Heart right ventricle (tissue), 16 donors: ENCODE data around the gene CDC23. TPM values are rescaled to one million over a fixed set of nuclear protein-coding genes. Genes with fewer than 3 reads are reported as not detected.
A peak's percentile ranks its signal among the peaks of the same experiment; 100 is the strongest.
"Not testable (repeated sequence)": the region's sequence is repeated elsewhere in the genome, so short reads cannot be mapped to it uniquely, and the experiment has no call there.

Experiments used
- ATAC-seq, 8 donors: fragments of 200-7000 bp; cut with Tn5 transposase; one replicate each; pipeline ENCODE4 v1.9.1; 2020; ENCODE audit warnings: mild to moderate bottlenecking in 8 of 8, moderate library complexity in 8 of 8, moderate number of reproducible peaks in 1 of 8
- DNase-seq, 2 donors: peaks; one replicate each; pipeline ENCODE4 v3.0.0-alpha.2; 2020
- H3K27ac ChIP-seq, 10 donors: fragments of 200-600 bp; sonication (generic) in 2 of 10; one replicate each; pipeline versions ENCODE4 v1.5.0 to v1.8.0; 2020 to 2022; ENCODE audit warnings: mild to moderate bottlenecking in 3 of 10
- H3K27me3 ChIP-seq, 7 donors: fragments of 200-600 bp; one replicate each; pipeline ENCODE4 v1.8.0; 2021 to 2022; ENCODE audit warnings: mild to moderate bottlenecking in 2 of 7
- H3K36me3 ChIP-seq, 9 donors: fragments of 200-600 bp; sonication (generic) in 1 of 9; one replicate each; pipeline versions ENCODE4 v1.5.0 to v1.8.0; 2020 to 2022; ENCODE audit warnings: mild to moderate bottlenecking in 2 of 9
- H3K4me1 ChIP-seq, 9 donors: fragments of 200-600 bp; sonication (generic) in 1 of 9; one replicate each; pipeline versions ENCODE4 v1.5.0 to v1.8.0; 2020 to 2022; ENCODE audit warnings: mild to moderate bottlenecking in 4 of 9
- H3K4me3 ChIP-seq, 10 donors: fragments of 200-600 bp; sonication (generic) in 2 of 10; one replicate each; pipeline versions ENCODE4 v1.5.0 to v1.8.0; 2020 to 2022; ENCODE audit warnings: mild to moderate bottlenecking in 7 of 10, moderate library complexity in 2 of 10
- H3K9me3 ChIP-seq, 11 donors: fragments of 200-600 bp in 10 of 11; sonication (generic) in 2 of 11; one replicate each; pipeline versions ENCODE4 v1.5.0 to v1.8.0; 2013 to 2022; ENCODE audit warnings: mild to moderate bottlenecking in 2 of 11, control low read depth in 1 of 11, moderate library complexity in 1 of 11
- CTCF ChIP-seq, 9 donors: fragments of 200-600 bp; sonication (generic) in 2 of 9; IDR thresholded peaks; one replicate each; pipeline versions ENCODE4 v1.5.0 to v1.8.0; 2021 to 2022; ENCODE audit warnings: antibody characterized with exemption in 9 of 9, mild to moderate bottlenecking in 5 of 9, moderate library complexity in 1 of 9
- WGBS, 2 donors: extraction: QIAGEN DNeasy Blood & Tissue Kit; methylation state at CpG; one replicate each; pipeline ENCODE4 v1.1.7; 2013; ENCODE audit warnings: inconsistent platforms in 1 of 2; 5-methylcytosine and 5-hydroxymethylcytosine counted together
- intact Hi-C, 10 donors: fragments of 100-400 bp; cut with DNase I; formaldehyde crosslinking; loops; one replicate each; pipeline versions ENCODE4 v1.11.1 to v1.14.2; 2022
- polyA plus RNA-seq, 2 donors: library from polyadenylated mRNA; stranded (reverse); fragments of 200-250 nt; gene quantifications; one replicate each; pipeline ENCODE4 v1.2.3, GENCODE V29; 2013
- total RNA-seq, 10 donors: library from RNA; stranded (reverse); fragmentation: NEBNext Ultra II Directional in 3 of 10; extraction: Animal tissue kit (Norgen Biotek cat#: 25700) in 3 of 10; gene quantifications; one replicate each; pipeline versions ENCODE4 v1.2.1 to v1.2.4, GENCODE V29; 2021 to 2023
- donor health status: Arrhythmogenic right ventricular cardiomyopathy.
- donor health status: ischemic (EF 13 %, LVEDD 7.1; RV severe dilation, severe dysfunction).
- donor health status: healthy with polysubstance abuse.
- donor health status: DM: no; HTN: yes; CAD: no.
- donor health status: DM: no; HTN: no; CAD: no.
- donor health status: ischemic (EF 25% LVEDD 6.9; RV normal size, moderate dysfunction).
- donor health status: ischemic (EF 25% LVEDD 5.7; RV mildly dilated, moderate dysfunction).
- donor health status: healthy.
- donor health status: DM: yes; HTN: yes; CAD: no.
- donor health status: Ischemic cardiomyopathy.
- donor health status: ischemic (EF 35%, LVEDD 5.7; RV mildly dilated, moderate dysfunction).
- donor health status: nonischemic (EF 11% LVEDD 7.7; RV severe dilation, severe dysfunction).
- donor health status: DM: yes; HTN: yes; CAD: no.
- donor health status: PGD.
- donor health status: ischemic (EF 29% LVEDD 5.4; RV normal size, mild dysfunction).
- donor health status: nonischemic (EF 23%, LVEDD 6.1; RV moderate dilation, normal function).

Gene CDC23
- total and polyA plus RNA-seq, 12 donors = 10.5 to 23.0 (median 16.5) TPM

GRCh38 chr5:138223532-138223931 lies 10.4 kb upstream of the CDC23 start:
- ATAC-seq (no peak), DNase-seq (no peak)
- Histone ChIP-seq H3K36me3 (no peaks in the 10 kb centered on the region), H3K27me3 (peaks cover 0 to 3% (median 0%) of the 10 kb centered on the region in 7 donors), H3K27ac (no peak overlapping the region), H3K4me3 (no peak overlapping the region), H3K4me1 (peaks cover 0 to 8% (median 0%) of the 10 kb centered on the region in 9 donors), H3K9me3 (peaks cover 0 to 19% (median 0%) of the 10 kb centered on the region in 11 donors)
- TF ChIP-seq CTCF (IDR thresholded peaks at IDR 0.05) = no peak
- WGBS, 2 donors = 91 to 96% methylated on average over 1 of the region's 1 CpG
- intact Hi-C loops = loop anchor here (2.0 to 10.0 kb wide), 5 partner anchors 59 to 131 kb away; partner anchors contain the start of gene KDM3B (in 1 of the 10)

- 83 to 95% methylated on average over 2 of the region's 2 CpGs for WGBS, 2 donors
- TF ChIP-seq CTCF (IDR thresholded peaks at IDR 0.05) = no peak
- Histone ChIP-seq H3K4me1 (peaks cover 3 to 21% (median 16%) of the 10 kb centered on the region in 9 donors), H3K4me3 (no peak overlapping the region), H3K27me3 (peaks cover 0 to 3% (median 0%) of the 10 kb centered on the region in 7 donors), H3K36me3 (peaks cover 0 to under 1% (median 0%) of the 10 kb centered on the region in 9 donors), H3K27ac (no peak overlapping the region), H3K9me3 (no peaks in the 10 kb centered on the region)
- DNase-seq (no peak), ATAC-seq (no peak)
- intact Hi-C loops = no loop called here
These were observed 3.7 kb upstream of the CDC23 start for GRCh38 chr5:138216799-138217198.

GRCh38 chr5:138212828-138213160 lies 329 bp downstream of the CDC23 start:
- ATAC-seq (peak; percentile 6 to 56 (median 30)), DNase-seq (no peak)
- H3K4me3 ChIP-seq = peak overlapping the region; percentile 78 to 98 (median 90)
- H3K4me1 ChIP-seq = peaks cover 3 to 36% (median 26%) of the 10 kb centered on the region in 9 donors
- WGBS, 2 donors = 0% methylated on average over 8 of the region's 8 CpGs
- intact Hi-C loops = no loop called here
- no peaks in the 10 kb centered on the region for H3K27me3 ChIP-seq
- TF ChIP-seq CTCF (IDR thresholded peaks at IDR 0.05) = no peak
- no peaks in the 10 kb centered on the region for H3K9me3 ChIP-seq
- peaks cover 0 to 40% (median 0%) of the 10 kb centered on the region in 9 donors for H3K36me3 ChIP-seq
- H3K27ac ChIP-seq = peak overlapping the region in 9 of 10 donors; percentile 47 to 88 (median 78)

GRCh38 chr5:138210985-138211384 lies 2.1 kb downstream of the CDC23 start:
- Histone ChIP-seq H3K4me3 (no peak overlapping the region), H3K9me3 (no peaks in the 10 kb centered on the region), H3K27ac (no peak overlapping the region), H3K36me3 (peaks cover 0 to 58% (median 0%) of the 10 kb centered on the region in 9 donors), H3K4me1 (peaks cover 3 to 36% (median 26%) of the 10 kb centered on the region in 9 donors), H3K27me3 (no peaks in the 10 kb centered on the region)
- intact Hi-C loops = no loop called here
- 92 to 95% methylated on average over 3 of the region's 3 CpGs for WGBS, 2 donors
- ATAC-seq (no peak), DNase-seq (no peak)
- TF ChIP-seq CTCF (IDR thresholded peaks at IDR 0.05) = no peak

- H3K27me3 ChIP-seq, ATAC-seq, H3K27ac ChIP-seq, DNase-seq, intact Hi-C loops, H3K4me1 ChIP-seq, H3K4me3 ChIP-seq, H3K9me3 ChIP-seq: not testable (repeated sequence)
- WGBS, 2 donors = 93 to 94% methylated on average over 8 of the region's 8 CpGs
- peaks cover 0 to 98% (median 38%) of the 10 kb centered on the region in 9 donors for H3K36me3 ChIP-seq
These were observed 19.3 kb downstream of the CDC23 start for GRCh38 chr5:138193859-138194258.
